ENCODE measurements around the gene RPL38.

The RPL38 gene

DNA sequence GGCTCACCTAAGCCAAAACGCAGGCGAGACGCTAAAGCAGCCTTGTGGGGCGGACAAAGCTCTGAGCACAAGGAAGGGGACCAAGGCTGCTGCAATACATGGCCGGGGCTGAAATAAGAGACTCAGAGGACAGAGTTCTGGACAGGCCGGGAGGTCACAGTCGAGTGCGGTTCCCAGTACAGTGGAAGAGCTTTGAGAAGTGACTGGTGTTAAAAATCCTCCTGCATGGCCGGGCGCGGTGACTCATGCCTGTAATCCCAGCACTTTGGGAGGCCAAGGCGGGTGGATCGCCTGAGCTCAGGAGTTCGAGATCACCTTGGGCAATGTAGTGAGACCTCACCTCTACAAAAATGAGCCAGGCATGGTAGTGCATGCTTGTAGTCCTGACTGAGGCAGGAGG is 20.4 kb downstream of the RPL38 start:
- H3K27me3 ChIP-seq (ENCODE audit: control insufficient read depth, insufficient read depth, low read length) = no peaks in the 10 kb centered on the region
- no peaks in the 10 kb centered on the region for H3K4me1 ChIP-seq (ENCODE audit: control insufficient read depth, insufficient read depth, low read length)
- no peak overlapping the region for H3K9ac ChIP-seq (ENCODE audit: low read length)
- H3K36me3 ChIP-seq (ENCODE audit: control insufficient read depth, insufficient read depth, low read length) = no peaks in the 10 kb centered on the region
- no peaks in the 10 kb centered on the region for H3K9me3 ChIP-seq (ENCODE audit: control insufficient read depth, low read length)
- H3K4me3 ChIP-seq (ENCODE audit: low read length) = no peak overlapping the region

DNA sequence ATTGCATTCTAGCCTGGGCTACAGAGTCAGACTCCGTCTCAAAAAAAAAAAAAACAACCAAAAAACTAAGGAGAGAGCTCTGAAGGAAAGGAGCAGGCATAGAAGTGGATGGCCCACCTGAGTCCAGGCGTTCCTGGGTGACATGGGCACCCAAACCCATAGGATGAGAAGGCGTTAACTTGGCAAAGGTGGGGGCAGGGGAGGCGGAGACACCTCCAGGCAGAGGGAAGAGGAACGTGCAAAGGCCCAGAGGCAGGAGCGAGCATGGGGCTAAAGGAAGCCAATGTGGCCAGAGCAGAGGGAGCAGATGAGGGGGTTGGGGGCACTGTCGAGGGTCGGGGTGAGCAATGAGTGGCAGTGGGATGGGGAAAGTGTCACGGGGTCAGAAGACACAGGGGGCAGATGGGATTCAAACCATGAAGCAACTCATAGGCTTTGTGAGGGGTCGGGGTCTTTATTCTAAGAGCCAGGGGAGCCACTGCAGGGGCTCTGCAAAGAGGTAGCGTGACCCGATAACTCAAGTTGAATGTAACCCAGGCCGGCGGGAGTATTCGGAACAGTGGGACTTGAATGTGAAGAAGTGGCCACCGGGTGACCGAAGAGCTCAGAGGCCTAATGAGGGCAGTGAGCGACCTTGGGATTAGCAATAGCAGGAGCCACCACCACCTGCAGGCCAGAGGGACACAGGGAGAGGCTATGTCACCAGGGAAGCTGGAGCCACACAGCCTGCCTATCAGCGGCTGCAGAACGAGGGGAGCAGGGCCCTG is 21.7 kb downstream of the RPL38 start:
- H3K4me1 ChIP-seq (ENCODE audit: control insufficient read depth, insufficient read depth, low read length) = no peaks in the 10 kb centered on the region
- no peaks in the 10 kb centered on the region for H3K9me3 ChIP-seq (ENCODE audit: control insufficient read depth, low read length)
- H3K9ac ChIP-seq (ENCODE audit: low read length) = no peak overlapping the region
- no peaks in the 10 kb centered on the region for H3K36me3 ChIP-seq (ENCODE audit: control insufficient read depth, insufficient read depth, low read length)
- H3K4me3 ChIP-seq (ENCODE audit: low read length) = no peak overlapping the region
- H3K27me3 ChIP-seq (ENCODE audit: control insufficient read depth, insufficient read depth, low read length) = no peaks in the 10 kb centered on the region

DNA sequence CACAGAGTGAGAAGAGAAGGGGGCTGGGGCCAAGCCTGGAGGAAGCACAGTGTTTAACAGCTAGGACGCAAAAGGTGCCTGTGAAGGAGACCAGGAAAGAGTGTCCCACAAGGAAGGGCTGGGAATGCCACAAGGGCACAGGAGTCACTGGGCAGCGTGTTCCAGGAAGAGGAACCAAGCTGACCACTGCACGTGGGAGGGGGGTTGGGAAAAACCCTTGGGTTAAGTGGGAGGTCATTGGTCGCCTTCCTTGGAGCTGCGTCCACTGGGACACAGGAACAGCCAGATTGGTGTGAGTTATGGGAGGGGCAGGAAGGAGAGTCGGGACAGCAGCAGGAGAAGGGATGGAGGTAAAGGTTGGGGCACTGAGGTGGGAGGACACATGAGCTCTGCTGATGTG is 22.8 kb downstream of the RPL38 start:
- Histone ChIP-seq H3K9me3 (ENCODE audit: control insufficient read depth, low read length) (no peaks in the 10 kb centered on the region), H3K4me1 (ENCODE audit: control insufficient read depth, insufficient read depth, low read length) (no peaks in the 10 kb centered on the region), H3K4me3 (ENCODE audit: low read length) (no peak overlapping the region), H3K36me3 (ENCODE audit: control insufficient read depth, insufficient read depth, low read length) (no peaks in the 10 kb centered on the region), H3K27me3 (ENCODE audit: control insufficient read depth, insufficient read depth, low read length) (no peaks in the 10 kb centered on the region), H3K9ac (ENCODE audit: low read length) (no peak overlapping the region)

DNA sequence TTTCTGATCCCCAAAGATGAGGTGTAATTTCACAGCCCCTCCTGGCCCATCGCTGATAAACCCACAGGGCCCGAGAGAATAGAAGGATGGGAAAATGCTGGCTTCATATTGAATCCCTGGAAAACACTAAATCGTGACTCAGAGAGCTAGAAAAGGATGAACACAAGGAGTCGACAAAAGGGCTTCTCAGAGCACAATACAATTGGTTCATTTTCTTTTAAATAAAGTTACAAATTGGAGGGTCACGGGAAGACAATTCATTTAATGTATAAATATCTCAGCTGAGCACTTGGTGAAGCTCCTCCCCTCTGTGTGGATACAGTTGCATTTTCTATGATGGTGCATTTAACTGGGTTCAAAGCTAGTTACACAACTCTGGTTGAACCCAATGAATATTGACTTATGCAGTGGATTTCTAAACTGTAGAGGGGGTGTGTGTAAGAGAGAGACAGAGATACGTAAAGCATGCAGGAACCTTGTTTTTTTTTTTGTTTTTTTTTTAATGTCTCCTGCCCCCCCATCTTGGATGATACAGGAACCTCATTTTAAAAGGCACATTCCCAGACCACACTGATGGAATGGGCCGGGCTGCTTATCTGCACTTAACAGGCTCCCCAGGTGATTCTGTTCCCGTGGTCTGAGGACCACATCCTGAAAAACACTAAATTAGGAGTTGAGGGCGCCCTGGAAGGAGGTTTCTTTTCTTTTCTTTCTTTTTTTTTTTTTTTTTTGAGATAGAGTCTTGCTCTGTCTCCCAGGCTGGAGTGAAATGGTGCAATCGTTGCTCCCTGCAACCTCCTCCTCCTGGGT is 24.0 kb downstream of the RPL38 start:
- Histone ChIP-seq H3K9me3 (ENCODE audit: control insufficient read depth, low read length) (no peaks in the 10 kb centered on the region), H3K4me3 (ENCODE audit: low read length) (no peak overlapping the region), H3K9ac (ENCODE audit: low read length) (no peak overlapping the region), H3K36me3 (ENCODE audit: control insufficient read depth, insufficient read depth, low read length) (no peaks in the 10 kb centered on the region), H3K27me3 (ENCODE audit: control insufficient read depth, insufficient read depth, low read length) (no peaks in the 10 kb centered on the region), H3K4me1 (ENCODE audit: control insufficient read depth, insufficient read depth, low read length) (no peaks in the 10 kb centered on the region)

DNA sequence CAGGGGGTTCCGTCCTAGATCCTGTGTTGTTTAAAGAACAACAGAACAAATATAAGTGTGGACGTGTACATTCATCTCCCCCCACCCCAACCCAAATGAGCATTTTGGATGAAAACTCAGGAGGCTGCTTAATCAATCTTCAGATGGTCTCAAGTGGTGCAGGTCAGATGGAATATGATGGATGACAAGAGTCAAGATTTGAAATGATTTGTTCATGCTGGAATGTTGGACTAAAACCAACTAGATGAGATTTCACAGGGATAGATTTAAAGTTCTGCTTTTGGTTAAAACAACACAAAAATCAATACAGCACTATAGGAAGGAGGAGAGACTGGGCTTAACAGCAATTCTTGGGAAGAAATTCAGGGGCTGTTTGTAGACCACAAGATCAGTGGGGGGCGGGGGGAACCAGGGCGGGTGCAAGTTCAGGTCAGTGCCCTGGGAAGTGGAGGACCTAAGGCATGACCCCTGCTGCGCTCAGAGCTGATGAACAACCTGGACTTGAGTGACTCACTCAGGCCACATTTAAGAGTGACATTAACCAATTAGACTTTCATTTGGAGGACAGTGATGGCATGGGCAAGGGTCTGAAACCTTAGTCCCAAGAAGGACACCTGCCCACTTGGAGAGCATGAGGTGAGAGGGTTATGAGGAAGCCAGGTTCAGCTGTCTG is 25.0 kb downstream of the RPL38 start:
- Histone ChIP-seq H3K9ac (ENCODE audit: low read length) (no peak overlapping the region), H3K36me3 (ENCODE audit: control insufficient read depth, insufficient read depth, low read length) (no peaks in the 10 kb centered on the region), H3K4me1 (ENCODE audit: control insufficient read depth, insufficient read depth, low read length) (no peaks in the 10 kb centered on the region), H3K27me3 (ENCODE audit: control insufficient read depth, insufficient read depth, low read length) (no peaks in the 10 kb centered on the region), H3K4me3 (ENCODE audit: low read length) (no peak overlapping the region), H3K9me3 (ENCODE audit: control insufficient read depth, low read length) (no peaks in the 10 kb centered on the region)

DNA sequence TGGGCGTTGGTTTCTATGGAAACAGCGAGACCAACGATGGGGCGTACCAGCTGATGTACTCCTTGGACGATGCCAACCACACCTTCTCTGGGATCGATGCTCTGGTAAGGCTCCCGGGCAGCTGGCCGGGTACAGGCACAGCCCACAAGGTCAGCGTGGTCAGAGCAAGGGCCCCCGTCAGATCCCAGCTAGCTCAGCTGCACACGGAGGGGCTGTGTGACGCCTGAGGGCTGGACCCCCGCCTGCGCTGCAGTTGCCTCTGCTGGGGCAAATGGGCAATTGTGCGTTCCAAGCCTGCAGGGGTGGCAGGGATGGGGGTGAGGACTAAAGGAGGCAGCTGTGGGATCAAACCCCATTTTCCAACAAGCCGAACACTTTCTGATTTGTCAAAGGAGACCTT is 27.4 kb downstream of the RPL38 start:
- H3K9ac ChIP-seq (ENCODE audit: low read length) = no peak overlapping the region
- no peaks in the 10 kb centered on the region for H3K36me3 ChIP-seq (ENCODE audit: control insufficient read depth, insufficient read depth, low read length)
- no peaks in the 10 kb centered on the region for H3K27me3 ChIP-seq (ENCODE audit: control insufficient read depth, insufficient read depth, low read length)

DNA sequence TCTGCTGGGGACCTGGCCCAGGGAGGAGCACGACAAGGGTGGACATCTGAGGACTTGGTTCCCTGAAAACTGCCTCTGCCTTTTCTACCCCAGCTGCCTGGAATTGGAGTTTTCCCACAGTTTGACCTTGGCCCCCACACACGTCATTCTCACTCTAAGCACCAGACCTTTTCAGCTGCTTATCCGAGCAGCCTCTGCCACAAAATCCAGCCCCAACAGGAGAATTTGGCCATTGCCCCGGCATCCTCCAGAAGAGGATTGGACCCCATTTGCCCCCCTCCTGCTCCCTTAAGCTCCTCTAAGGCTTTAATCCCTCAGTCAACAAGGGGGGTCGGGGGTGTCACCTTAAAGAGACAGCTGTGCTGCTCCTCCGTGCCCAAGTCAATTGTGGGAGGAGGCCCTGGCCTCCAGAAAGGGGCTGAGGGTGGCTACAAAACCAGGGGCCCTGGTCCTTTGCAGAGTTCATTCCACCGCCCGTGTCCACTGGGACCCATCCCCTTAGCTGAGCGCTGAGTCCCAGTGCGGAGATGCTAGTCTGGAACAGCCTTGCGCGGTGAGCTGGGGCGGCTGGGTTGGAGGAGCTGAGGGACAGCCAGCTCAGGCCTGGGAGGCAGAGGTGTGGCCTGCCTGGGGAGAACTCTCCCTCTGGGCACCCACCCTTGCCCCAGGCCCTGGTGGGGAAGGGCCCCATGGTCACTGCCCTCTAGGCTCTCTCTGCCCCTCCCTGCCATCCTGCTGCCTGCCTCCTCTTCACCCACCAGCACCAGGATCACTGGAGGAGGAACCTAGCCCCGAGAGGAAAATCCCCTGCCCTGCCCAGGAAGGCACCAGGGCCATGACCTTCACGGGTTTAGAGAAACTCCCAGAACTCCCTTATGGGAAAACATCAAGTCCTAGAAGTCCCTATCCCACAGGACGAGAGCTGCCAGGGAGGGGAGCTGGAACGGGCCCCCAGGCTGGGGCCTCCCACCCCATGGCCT is 28.7 kb downstream of the RPL38 start:
- no peak overlapping the region for H3K9ac ChIP-seq (ENCODE audit: low read length)

More for the DNA sequence above, 27.4 kb downstream of the RPL38 start:
- Histone ChIP-seq H3K4me3 (ENCODE audit: low read length) (no peak overlapping the region), H3K4me1 (ENCODE audit: control insufficient read depth, insufficient read depth, low read length) (no peaks in the 10 kb centered on the region), H3K9me3 (ENCODE audit: control insufficient read depth, low read length) (no peaks in the 10 kb centered on the region)

DNA sequence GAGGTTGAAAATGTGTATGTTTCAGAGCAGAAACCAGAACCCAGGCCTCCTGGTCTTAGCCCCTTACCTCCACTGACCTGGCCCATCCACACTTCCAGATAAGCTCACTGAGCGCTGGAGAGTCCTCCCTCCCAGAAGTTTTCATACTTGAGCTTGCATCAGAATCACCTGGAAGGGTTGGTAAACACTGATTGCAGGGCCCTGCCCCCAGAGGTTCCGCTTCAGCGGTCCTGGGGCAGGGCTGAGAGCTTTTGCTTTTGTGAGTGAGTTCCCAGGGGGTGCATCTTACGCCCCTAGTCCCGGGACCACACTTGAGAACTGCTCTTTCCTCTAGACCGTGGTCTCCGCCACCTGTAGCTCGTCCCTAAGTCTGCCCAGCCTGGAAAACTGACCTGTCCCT is 30.5 kb downstream of the RPL38 start:
- no peak overlapping the region for H3K9ac ChIP-seq (ENCODE audit: low read length)
- no peak overlapping the region for H3K4me3 ChIP-seq (ENCODE audit: low read length)
- no peaks in the 10 kb centered on the region for H3K9me3 ChIP-seq (ENCODE audit: control insufficient read depth, low read length)
- H3K36me3 ChIP-seq (ENCODE audit: control insufficient read depth, insufficient read depth, low read length) = no peaks in the 10 kb centered on the region
- H3K27me3 ChIP-seq (ENCODE audit: control insufficient read depth, insufficient read depth, low read length) = no peaks in the 10 kb centered on the region
- H3K4me1 ChIP-seq (ENCODE audit: control insufficient read depth, insufficient read depth, low read length) = no peaks in the 10 kb centered on the region

More for the DNA sequence above, 28.7 kb downstream of the RPL38 start:
- Histone ChIP-seq H3K4me3 (ENCODE audit: low read length) (no peak overlapping the region), H3K27me3 (ENCODE audit: control insufficient read depth, insufficient read depth, low read length) (no peaks in the 10 kb centered on the region), H3K9me3 (ENCODE audit: control insufficient read depth, low read length) (no peaks in the 10 kb centered on the region), H3K4me1 (ENCODE audit: control insufficient read depth, insufficient read depth, low read length) (no peaks in the 10 kb centered on the region), H3K36me3 (ENCODE audit: control insufficient read depth, insufficient read depth, low read length) (no peaks in the 10 kb centered on the region)

DNA sequence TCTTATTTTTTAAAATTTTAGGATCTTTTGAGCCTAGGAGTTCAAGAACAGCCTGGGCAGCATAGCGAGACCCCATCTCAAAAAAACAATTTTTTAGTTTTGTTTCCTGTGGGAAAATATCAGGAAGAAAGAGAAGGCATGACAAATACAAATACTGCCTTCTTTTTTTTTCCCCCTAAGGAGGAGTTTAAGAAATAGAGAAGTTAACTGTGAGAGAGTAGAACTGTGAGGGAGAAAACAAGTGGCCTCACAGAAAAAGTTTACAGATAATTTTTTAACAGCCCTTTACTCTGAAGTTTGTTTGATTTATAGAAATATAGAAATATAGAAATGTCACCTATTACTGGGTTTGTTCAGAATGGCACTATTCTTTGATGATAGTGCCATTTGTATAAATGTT is 31.0 kb downstream of the RPL38 start:
- Histone ChIP-seq H3K9ac (ENCODE audit: low read length) (no peak overlapping the region), H3K36me3 (ENCODE audit: control insufficient read depth, insufficient read depth, low read length) (no peaks in the 10 kb centered on the region)

DNA sequence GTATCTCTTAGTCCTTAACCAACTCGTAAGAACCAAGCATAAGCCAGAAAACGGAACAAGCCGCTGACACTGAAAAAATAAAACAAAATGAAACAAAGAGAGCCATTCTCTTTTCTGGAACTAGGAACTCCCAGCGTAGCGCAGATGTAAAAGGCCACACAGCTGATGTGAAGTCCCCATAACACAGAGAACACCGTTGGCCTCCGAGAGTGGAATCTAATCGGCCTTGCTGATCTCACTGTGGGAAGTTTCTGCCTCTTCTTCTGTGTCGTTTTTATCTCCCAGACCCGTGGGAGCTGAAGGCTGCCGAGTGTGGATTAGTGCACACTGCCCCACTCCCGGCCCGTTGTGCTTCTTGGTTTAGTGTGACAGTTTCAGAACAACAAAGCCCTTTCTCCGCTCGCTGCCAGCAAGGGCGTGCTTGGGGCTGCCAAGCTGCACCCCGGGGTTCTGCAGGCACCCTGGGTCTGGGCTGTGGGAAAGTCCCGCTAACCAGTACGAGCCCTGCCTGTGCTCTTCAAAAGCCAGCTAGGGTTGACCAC is 31.6 kb downstream of the RPL38 start:
- no peak overlapping the region for H3K9ac ChIP-seq (ENCODE audit: low read length)
- no peaks in the 10 kb centered on the region for H3K9me3 ChIP-seq (ENCODE audit: control insufficient read depth, low read length)
- peaks cover 3% of the 10 kb centered on the region for H3K27me3 ChIP-seq (ENCODE audit: control insufficient read depth, insufficient read depth, low read length)
- H3K4me3 ChIP-seq (ENCODE audit: low read length) = no peak overlapping the region
- H3K4me1 ChIP-seq (ENCODE audit: control insufficient read depth, insufficient read depth, low read length) = no peaks in the 10 kb centered on the region
- no peaks in the 10 kb centered on the region for H3K36me3 ChIP-seq (ENCODE audit: control insufficient read depth, insufficient read depth, low read length)

More for the DNA sequence above, 31.0 kb downstream of the RPL38 start:
- no peak overlapping the region for H3K4me3 ChIP-seq (ENCODE audit: low read length)
- peaks cover under 1% of the 10 kb centered on the region for H3K27me3 ChIP-seq (ENCODE audit: control insufficient read depth, insufficient read depth, low read length)
- H3K9me3 ChIP-seq (ENCODE audit: control insufficient read depth, low read length) = no peaks in the 10 kb centered on the region
- no peaks in the 10 kb centered on the region for H3K4me1 ChIP-seq (ENCODE audit: control insufficient read depth, insufficient read depth, low read length)

DNA sequence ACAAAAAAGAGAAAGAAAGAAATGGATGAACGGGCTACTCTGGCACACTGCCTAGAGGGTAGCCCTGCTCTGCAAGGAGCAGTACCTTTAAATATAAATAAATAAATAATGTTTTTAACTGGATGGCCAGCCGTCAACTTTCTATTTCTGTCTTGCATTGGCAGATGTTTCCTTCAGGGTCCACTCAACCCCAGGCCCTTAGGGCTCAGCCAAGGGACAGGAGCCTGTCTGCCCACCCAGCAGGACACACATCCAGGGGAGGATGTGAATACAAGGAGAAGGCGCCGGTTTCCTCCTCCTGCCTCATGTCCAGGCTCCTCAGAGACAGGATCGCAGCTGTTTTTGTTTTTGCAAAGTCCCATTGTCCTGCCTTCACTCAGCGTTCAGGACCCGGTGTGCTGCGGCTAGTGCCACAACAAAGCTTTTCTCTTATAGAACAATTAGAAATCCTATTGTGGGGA is 32.5 kb downstream of the RPL38 start:
- Histone ChIP-seq H3K9me3 (ENCODE audit: control insufficient read depth, low read length) (no peaks in the 10 kb centered on the region), H3K9ac (ENCODE audit: low read length) (no peak overlapping the region), H3K4me1 (ENCODE audit: control insufficient read depth, insufficient read depth, low read length) (no peaks in the 10 kb centered on the region), H3K27me3 (ENCODE audit: control insufficient read depth, insufficient read depth, low read length) (peaks cover 3% of the 10 kb centered on the region), H3K4me3 (ENCODE audit: low read length) (no peak overlapping the region), H3K36me3 (ENCODE audit: control insufficient read depth, insufficient read depth, low read length) (no peaks in the 10 kb centered on the region)
